NB4 (cell line): Measurements from ENCODE around the gene WSB1.

Source experiments
- CTCF ChIP-seq: IDR thresholded peaks from one replicate; pipeline ENCODE4 v1.5.1; 2012; ENCODE audit warnings: low read depth, low read length
- POLR2A ChIP-seq: IDR thresholded peaks from 2 replicates; pipeline ENCODE4 v1.6.1; 2011; ENCODE audit warnings: mild to moderate bottlenecking; ENCODE audit not compliant: insufficient read length; ENCODE audit errors: extremely low read depth
- TF ChIP-seq, protein P1 (sequence below): IDR thresholded peaks from 2 replicates; pipeline ENCODE4 v1.6.1; 2011; ENCODE audit warnings: low read depth, low read length

GRCh38 chr17:27332485-27333409 lies 38.8 kb downstream of the WSB1 start:
- TF ChIP-seq CTCF (peak; percentile 68), POLR2A (peak; percentile 21)
- TF ChIP-seq, protein P1, sequence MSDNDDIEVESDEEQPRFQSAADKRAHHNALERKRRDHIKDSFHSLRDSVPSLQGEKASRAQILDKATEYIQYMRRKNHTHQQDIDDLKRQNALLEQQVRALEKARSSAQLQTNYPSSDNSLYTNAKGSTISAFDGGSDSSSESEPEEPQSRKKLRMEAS, result peak; percentile 95
